Endothelial cell of umbilical vein (primary cell): ENCODE results near the gene PHYH. TPM values are rescaled to one million over a fixed set of nuclear protein-coding genes. Genes with fewer than 3 reads are reported as not detected.

ENCODE experiments used
- BruUV-seq: library from RNA; stranded (reverse); fragments of 400-500 nt; replicated peaks from 2 replicates; lab custom pipeline; 2021; lab: Mats Ljungman, UMichigan
- CTCF ChIA-PET: fragments of 300-600, 350-600 bp; sonication (Branson Sonifier 250); formaldehyde crosslinking; loops from one replicate; lab custom pipeline; 2021; ENCODE audit warnings: antibody characterized with exemption, inconsistent platforms; lab: Charles Lee
- POLR2A ChIA-PET: fragments of 300-600, 350-600 bp; sonication (Branson Sonifier 250); formaldehyde crosslinking; loops from one replicate; lab custom pipeline; 2021; ENCODE audit warnings: antibody characterized with exemption, inconsistent platforms; lab: Charles Lee
- DNase-seq: peaks from one replicate; pipeline ENCODE4 v3.0.0-alpha.2; 2011; ENCODE audit warnings: low read depth, low spot score
- FAIRE-seq: peaks from 2 replicates; lab custom pipeline; 2011; peaks lifted over from hg19 to GRCh38; lab: Jason Lieb, UNC
- H2AFZ ChIP-seq: 2 replicates; pipeline ENCODE4 v1.6.0; 2012; ENCODE audit warnings: low read depth, low read length, control low read depth, inconsistent platforms
- H3K27ac ChIP-seq: 2 replicates; pipeline ENCODE4 v1.5.1; 2011; ENCODE audit warnings: low read depth, mild to moderate bottlenecking, control low read depth, low read length, moderate library complexity; ENCODE audit not compliant: insufficient read depth
- H3K27me3 ChIP-seq, 2 experiments: 2 replicates each; pipeline versions ENCODE4 v1.6.0 to v1.6.1; 2011; ENCODE audit warnings: low read length in 2 of 2, mixed read lengths in 1 of 2; ENCODE audit not compliant: control insufficient read depth in 2 of 2, insufficient read depth in 2 of 2
- H3K36me3 ChIP-seq, 2 experiments: 2 replicates in 1 of 2; 3 replicates in 1 of 2; pipeline ENCODE4 v1.5.1; 2011; ENCODE audit warnings: low read length in 2 of 2, mild to moderate bottlenecking in 1 of 2, moderate library complexity in 1 of 2; ENCODE audit not compliant: control insufficient read depth in 2 of 2, insufficient read depth in 2 of 2; ENCODE audit errors: extremely low read depth in 1 of 2
- H3K4me1 ChIP-seq: 3 replicates; pipeline ENCODE4 v1.5.1; 2011; ENCODE audit warnings: mild to moderate bottlenecking, low read length; ENCODE audit not compliant: control insufficient read depth, insufficient read depth; ENCODE audit errors: extremely low read depth
- H3K4me2 ChIP-seq: 2 replicates; pipeline ENCODE4 v1.6.1; 2011; ENCODE audit warnings: low read length, control low read depth, mixed read lengths; ENCODE audit not compliant: insufficient read depth
- H3K4me3 ChIP-seq, 3 experiments: fragments of 200-600 bp in 1 of 3; sonication (generic), shearing (Covaris generic) in 1 of 3; replicated peaks in 1 of 3; 2 replicates each; pipeline ENCODE4 v1.5.1; 2011 to 2016; ENCODE audit warnings: control low read depth in 3 of 3, low read length in 3 of 3, mild to moderate bottlenecking in 2 of 3, inconsistent platforms in 1 of 3, low read depth in 1 of 3, moderate library complexity in 1 of 3; ENCODE audit not compliant: insufficient read depth in 1 of 3
- H3K79me2 ChIP-seq: 2 replicates; pipeline ENCODE4 v1.6.0; 2012; ENCODE audit warnings: low read length, inconsistent platforms; ENCODE audit not compliant: control insufficient read depth, insufficient read depth
- H3K9ac ChIP-seq: replicated peaks from 2 replicates; pipeline ENCODE3; 2011; ENCODE audit warnings: low read length, control low read depth; ENCODE audit not compliant: insufficient read depth; ENCODE audit errors: extremely low read depth
- H3K9me1 ChIP-seq: replicated peaks from 3 replicates; pipeline ENCODE4 v1.6.0; 2011; ENCODE audit warnings: mild to moderate bottlenecking, low read length; ENCODE audit not compliant: control insufficient read depth, insufficient read depth; ENCODE audit errors: extremely low read depth
- H3K9me3 ChIP-seq: replicated peaks from 2 replicates; pipeline ENCODE4 v1.5.1; 2012; ENCODE audit warnings: low read length, inconsistent platforms; ENCODE audit not compliant: control insufficient read depth, insufficient read depth
- H4K20me1 ChIP-seq: replicated peaks from 2 replicates; pipeline ENCODE3; 2011; ENCODE audit warnings: mild to moderate bottlenecking, low read length; ENCODE audit not compliant: control insufficient read depth, insufficient read depth; ENCODE audit errors: extremely low read depth
- EZH2 ChIP-seq: IDR thresholded peaks from 2 replicates; pipeline ENCODE4 v1.6.1; 2012; ENCODE audit warnings: borderline replicate concordance, low read depth, mild to moderate bottlenecking, moderate library complexity, low read length, inconsistent platforms; ENCODE audit not compliant: severe bottlenecking
- FOS ChIP-seq: IDR thresholded peaks from 2 replicates; pipeline ENCODE4 v1.6.1; 2011; ENCODE audit warnings: mild to moderate bottlenecking, low read length, moderate library complexity, borderline replicate concordance; ENCODE audit not compliant: insufficient read depth
- GATA2 ChIP-seq: IDR thresholded peaks from 2 replicates; pipeline ENCODE4 v1.7.0; 2011; ENCODE audit warnings: low read depth, mild to moderate bottlenecking, moderate library complexity, mixed read lengths, low read length; ENCODE audit not compliant: insufficient read length, insufficient read depth
- JUN ChIP-seq: IDR thresholded peaks from 2 replicates; pipeline ENCODE4 v1.6.1; 2011; ENCODE audit warnings: borderline replicate concordance, low read depth; ENCODE audit not compliant: insufficient read length, insufficient read depth
- MYC ChIP-seq: IDR thresholded peaks from one replicate; pipeline ENCODE4 v1.6.1; 2011; ENCODE audit warnings: mild to moderate bottlenecking, low read depth, low read length
- POLR2A ChIP-seq: IDR thresholded peaks from 2 replicates; pipeline ENCODE4 v1.6.1; 2012; ENCODE audit warnings: low read depth, mild to moderate bottlenecking, control low read depth, low read length
- POLR2AphosphoS5 ChIP-seq: IDR thresholded peaks from 2 replicates; pipeline ENCODE4 v1.6.1; 2012; ENCODE audit warnings: low read depth, mild to moderate bottlenecking, control low read depth, low read length, moderate library complexity; ENCODE audit not compliant: insufficient read depth
- dilution Hi-C: fragments of 300-500 bp; cut with MboI; formaldehyde crosslinking; loops from one replicate; pipeline ENCODE4 v1.15.0; 2019; ENCODE audit warnings: low sequenced_read_pairs; ENCODE audit not compliant: extremely low pct_ligation_motif_present
- intact Hi-C: fragments of 100-400 bp; cut with micrococcal nuclease; formaldehyde crosslinking; loops from one replicate; pipeline ENCODE4 v1.10.0; 2022
- polyA plus RNA-seq, 4 experiments: library from polyadenylated mRNA; depleted of rRNA in 3 of 4; stranded (reverse) in 3 of 4; unstranded in 1 of 4; fragments of >200 nt; gene quantifications; 2 replicates each; pipeline versions ENCODE4 v1.2.1 to v1.2.3, GENCODE V29; 2011 to 2012; ENCODE audit warnings: missing spikeins in 1 of 4
- total RNA-seq: library from RNA; stranded (reverse); gene quantifications from 2 replicates; pipeline ENCODE4 v1.2.3, GENCODE V29; 2021
- TF ChIP-seq, protein P1 (sequence below): IDR thresholded peaks from 2 replicates; pipeline ENCODE4 v1.6.1; 2011; ENCODE audit not compliant: insufficient read depth, insufficient read length
- TF ChIP-seq, protein P2 (sequence below), 2 donors: IDR thresholded peaks; 1 replicate in 1 of 2; 2 replicates in 1 of 2; pipeline ENCODE4 v1.5.1; 2011; ENCODE audit warnings: low read length in 2 of 2, mild to moderate bottlenecking in 2 of 2, moderate library complexity in 2 of 2, control low read depth in 1 of 2, inconsistent platforms in 1 of 2, low read depth in 1 of 2; ENCODE audit not compliant: insufficient read depth in 1 of 2; ENCODE audit errors: extremely low read depth in 1 of 2

PHYH gene
- total and polyA plus RNA-seq, 2 donors (not counting 3 experiments of a cell fraction or from before 2014, with no cell fraction given), result 4.7 to 9.4 TPM

DNA sequence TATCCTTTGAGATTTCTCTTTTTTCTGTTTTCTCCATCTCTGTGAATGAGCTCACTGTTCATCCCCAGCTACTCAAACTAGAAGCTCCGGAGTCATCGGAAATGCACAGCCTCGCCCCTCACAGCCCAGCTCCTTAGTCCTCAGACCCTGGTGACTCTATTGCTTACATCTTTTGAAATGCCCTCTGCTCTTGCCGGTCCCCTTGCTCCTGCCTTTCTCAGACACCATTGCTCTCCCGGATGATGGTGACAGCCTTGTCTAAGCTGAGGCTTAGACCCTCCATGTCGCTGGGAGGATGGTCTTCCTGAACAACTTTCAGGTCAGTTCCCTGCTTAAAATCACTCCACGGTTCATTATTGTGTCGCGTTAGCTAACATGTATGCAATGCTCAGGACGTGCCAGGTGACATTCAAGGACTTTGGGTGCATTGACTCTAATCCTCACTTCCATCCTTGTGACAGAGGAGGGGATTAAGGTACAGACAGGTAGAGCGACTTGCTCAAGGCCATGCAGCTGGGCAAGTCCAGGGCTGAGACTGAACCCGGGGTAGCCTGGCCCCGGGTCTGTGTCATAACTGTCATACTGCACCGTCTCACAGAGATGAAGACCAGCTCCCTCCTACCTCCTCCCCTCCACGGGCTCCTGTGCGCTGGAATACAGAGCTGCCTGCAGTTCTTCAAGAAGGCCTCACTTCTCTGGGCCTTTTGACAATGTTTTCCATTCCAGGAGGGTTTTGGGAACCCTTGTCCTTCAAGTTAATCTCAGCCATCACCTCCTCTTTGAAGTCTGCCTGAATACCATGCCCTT, 61.4 kb downstream of the PHYH start:
- FAIRE-seq (no peak), DNase-seq (no peak)
- ChIA-PET CTCF (no interaction called here), POLR2A (no interaction called here)
- Histone ChIP-seq H3K27ac (no peak overlapping the region), H3K36me3 (no peaks in the 10 kb centered on the region), H3K9me1 (no peaks in the 10 kb centered on the region), H3K4me1 (no peaks in the 10 kb centered on the region), H3K9me3 (no peaks in the 10 kb centered on the region), H3K4me2 (no peak overlapping the region), H3K9ac (no peak overlapping the region), H3K4me3 (no peak overlapping the region), H3K79me2 (no peaks in the 10 kb centered on the region), H4K20me1 (no peaks in the 10 kb centered on the region), H3K27me3 (no peaks in the 10 kb centered on the region), H2AFZ (no peak overlapping the region)
- dilution Hi-C loops, result no loop called here
- intact Hi-C loops, result no loop called here
- no TSS peak for BruUV-seq
- TF ChIP-seq JUN (no peak), MYC (no peak), EZH2 (no peak), POLR2AphosphoS5 (no peak), GATA2 (no peak), FOS (no peak), POLR2A (no peak)
- TF ChIP-seq, protein P1, sequence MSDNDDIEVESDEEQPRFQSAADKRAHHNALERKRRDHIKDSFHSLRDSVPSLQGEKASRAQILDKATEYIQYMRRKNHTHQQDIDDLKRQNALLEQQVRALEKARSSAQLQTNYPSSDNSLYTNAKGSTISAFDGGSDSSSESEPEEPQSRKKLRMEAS, result no peak
- TF ChIP-seq, protein P2, sequence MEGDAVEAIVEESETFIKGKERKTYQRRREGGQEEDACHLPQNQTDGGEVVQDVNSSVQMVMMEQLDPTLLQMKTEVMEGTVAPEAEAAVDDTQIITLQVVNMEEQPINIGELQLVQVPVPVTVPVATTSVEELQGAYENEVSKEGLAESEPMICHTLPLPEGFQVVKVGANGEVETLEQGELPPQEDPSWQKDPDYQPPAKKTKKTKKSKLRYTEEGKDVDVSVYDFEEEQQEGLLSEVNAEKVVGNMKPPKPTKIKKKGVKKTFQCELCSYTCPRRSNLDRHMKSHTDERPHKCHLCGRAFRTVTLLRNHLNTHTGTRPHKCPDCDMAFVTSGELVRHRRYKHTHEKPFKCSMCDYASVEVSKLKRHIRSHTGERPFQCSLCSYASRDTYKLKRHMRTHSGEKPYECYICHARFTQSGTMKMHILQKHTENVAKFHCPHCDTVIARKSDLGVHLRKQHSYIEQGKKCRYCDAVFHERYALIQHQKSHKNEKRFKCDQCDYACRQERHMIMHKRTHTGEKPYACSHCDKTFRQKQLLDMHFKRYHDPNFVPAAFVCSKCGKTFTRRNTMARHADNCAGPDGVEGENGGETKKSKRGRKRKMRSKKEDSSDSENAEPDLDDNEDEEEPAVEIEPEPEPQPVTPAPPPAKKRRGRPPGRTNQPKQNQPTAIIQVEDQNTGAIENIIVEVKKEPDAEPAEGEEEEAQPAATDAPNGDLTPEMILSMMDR (IDR thresholded peaks at IDR 0.05; ENCODE audit: extremely low read depth in 1 of 2, insufficient read depth in 1 of 2, low read depth in 1 of 2, low read length in 2 of 2), result no peak
